ENCODE results near the gene GSTM2.
"Not testable (repeated sequence)": the region's sequence is repeated elsewhere in the genome, so short reads cannot be mapped to it uniquely, and the experiment has no call there.

GSTM2 gene

DNA sequence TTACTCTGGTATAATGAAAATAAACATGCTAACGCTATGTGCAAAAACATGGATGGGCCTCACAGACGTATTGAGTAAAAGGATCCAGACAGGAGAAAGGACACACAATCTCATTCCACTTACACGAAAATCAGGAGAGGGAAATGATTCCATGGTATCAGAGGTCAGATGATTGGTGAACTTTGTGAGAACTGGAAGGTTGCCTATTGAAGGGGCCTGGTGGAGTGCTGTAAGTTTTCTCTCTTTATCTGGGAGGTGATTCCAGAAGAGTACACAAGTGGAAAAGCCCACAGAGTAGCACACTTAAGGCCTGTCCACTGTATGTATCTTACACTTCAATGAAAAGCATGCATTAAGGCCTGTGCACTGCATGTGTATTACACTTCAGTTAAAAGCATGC lies 9.6 kb downstream of the GSTM2 start:
- DNase-seq (ENCODE audit: low read depth, low spot score), result no peak

DNA sequence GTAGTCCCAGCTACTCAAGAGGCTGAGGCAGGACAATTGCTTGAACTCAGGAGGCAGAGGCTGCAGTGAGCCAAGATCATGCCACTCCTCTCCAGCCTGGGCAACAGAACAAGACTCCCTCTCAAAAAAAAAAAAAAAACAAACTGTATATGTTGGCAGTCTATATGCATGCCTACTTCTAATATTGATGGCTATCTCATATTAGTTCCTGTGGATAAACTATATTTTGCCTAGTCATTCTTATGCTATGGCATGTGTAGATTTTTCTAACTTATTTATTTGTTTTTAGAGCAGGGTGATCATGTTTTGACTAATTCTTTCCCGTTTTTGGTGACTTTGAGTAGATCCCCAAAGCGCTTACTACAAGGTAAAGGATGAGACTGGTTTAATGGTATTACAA lies 10.8 kb downstream of the GSTM2 start:
- not testable (repeated sequence) for DNase-seq (ENCODE audit: low read depth, low spot score)

DNA sequence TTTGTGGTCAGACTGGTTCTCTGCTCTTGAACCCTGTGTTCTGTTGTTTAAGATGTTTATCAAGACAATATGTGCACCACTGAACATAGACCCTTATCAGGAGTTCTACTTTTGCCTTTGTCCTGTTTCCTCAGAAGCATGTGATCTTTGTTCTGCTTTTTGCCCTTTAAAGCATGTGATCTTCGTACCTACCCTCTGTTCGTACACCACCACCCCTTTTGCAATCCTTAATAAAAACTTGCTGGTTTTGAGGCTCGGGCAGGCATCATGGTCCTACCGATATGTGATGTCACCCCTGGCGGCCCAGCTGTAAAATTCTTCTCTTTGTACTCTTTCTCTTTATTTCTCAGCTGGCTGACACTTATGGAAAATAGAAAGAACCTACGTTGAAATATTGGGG lies 16.9 kb downstream of the GSTM2 start:
- DNase-seq (ENCODE audit: low read depth, low spot score), result not testable (repeated sequence)

DNA sequence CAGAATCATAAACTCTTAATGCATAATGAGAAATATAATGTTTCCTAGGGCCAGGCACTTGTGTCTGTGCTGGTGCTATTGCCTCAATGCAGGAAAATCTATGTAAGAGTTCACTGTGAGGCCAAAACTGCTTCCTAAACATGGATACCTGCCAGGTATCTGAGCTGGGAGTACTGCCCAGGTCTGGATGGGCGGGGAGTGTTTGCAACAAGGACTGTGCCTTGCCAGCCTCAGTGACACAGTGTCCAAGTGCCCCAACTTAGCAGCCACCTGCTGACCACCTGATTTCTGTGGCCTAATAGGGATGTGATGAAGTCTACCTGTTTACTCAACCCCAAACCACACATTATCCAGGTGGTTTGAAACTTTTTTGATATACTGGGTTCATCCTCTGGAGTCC lies 17.5 kb downstream of the GSTM2 start:
- not testable (repeated sequence) for DNase-seq (ENCODE audit: low read depth, low spot score)

DNA sequence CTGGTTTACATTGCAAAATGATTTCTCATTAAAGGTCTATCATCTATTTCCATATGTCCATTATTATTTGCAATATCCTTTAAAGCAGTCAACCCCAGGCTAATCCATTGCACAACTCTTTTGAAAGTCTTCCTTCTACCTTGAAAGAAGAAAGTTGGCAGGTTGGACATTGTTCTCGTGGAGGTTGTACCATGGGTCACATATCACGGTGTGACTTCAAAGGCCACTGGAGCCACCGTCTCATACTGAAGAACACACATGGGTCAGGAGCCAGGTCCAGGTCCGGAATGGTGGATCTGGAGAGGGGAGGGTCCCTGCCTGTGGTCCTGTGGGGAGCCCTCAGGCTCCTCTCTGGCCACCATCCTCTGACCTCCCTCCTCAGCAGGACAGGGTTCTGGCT lies 18.0 kb downstream of the GSTM2 start:
- DNase-seq (ENCODE audit: low read depth, low spot score), result not testable (repeated sequence)

DNA sequence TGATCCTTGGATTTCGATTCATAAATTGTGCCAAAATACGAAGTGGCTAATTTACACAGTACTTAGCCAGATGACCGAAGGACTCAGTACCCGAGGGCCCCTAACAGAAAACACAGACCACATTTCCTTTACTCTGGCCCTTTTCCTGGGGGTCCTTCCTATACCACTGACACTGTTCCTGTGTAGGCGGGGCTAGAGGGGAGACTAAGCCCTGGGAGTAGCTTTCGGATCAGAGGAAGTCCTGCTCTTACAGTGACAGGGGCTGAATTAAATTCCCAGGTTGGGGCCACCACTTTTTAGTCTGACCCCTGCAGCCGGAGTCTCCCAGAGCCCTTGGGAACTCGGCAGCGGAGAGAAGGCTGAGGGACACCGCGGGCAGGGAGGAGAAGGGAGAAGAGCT lies 19.3 kb downstream of the GSTM2 start:
- not testable (repeated sequence) for DNase-seq (ENCODE audit: low read depth, low spot score)

DNA sequence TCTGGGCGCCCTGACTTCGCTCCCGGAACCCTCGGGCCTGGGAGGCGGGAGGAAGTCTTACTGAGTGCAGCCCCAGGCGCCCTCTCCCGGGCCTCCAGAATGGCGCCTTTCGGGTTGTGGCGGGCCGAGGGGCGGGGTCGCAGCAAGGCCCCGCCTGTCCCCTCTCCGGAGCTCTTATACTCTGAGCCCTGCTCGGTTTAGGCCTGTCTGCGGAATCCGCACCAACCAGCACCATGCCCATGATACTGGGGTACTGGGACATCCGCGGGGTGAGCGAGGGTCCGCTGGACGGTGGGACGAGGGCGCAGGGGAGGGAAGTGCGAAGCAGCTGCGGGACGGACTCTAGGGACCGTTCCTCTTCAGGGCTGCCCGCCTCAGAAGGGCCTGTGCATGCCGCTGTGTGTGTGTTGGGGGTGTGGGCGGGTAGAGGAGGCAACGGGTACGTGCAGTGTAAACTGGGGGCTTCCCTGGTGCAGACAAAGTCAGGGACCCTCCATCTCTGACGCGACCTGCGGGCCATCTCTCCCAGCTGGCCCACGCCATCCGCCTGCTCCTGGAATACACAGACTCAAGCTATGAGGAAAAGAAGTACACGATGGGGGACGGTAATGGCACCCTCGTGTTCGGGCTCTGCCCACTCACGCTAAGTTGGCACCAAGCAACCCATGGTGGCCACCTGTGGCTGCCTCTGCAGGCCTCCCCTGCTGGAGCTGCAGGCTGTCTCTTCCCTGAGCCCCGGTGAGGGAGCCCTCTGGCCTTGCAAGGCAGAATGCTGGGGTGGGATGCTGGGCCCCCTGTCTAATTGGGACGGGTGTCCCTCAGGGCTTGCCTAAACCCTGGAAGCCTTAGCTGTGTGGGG lies 20.0 kb downstream of the GSTM2 start, which contains the start of gene GSTM1:
Gene GSTM1, plus strand, starts transcription at position 177 of the 859 bp plus-strand sequence. Its CDS starts 57 bp downstream, at position 234.
- DNase-seq (ENCODE audit: low read depth, low spot score), result no peak

DNA sequence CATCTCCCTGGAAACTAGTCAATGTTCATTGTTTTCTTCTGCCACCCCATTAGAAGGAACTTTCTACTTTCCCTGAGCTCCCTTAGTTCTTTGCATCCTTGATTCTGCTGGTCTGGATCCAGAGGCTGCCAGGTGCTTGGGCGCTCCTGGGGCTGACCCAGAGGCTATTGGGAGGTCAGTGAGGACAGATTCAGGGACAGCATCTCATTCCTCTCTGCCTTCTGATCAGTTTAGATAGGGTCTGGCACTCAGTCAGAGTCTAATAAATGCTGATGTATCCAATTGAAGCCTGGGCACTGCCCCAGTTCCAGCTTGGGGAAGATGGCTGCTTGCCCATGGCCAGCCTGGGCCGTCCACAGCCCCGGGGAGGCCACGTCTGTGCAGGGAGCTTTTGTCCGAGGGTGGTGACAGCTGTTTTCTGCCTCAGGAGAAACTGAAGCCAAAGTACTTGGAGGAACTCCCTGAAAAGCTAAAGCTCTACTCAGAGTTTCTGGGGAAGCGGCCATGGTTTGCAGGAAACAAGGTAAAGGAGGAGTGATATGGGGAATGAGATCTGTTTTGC lies 22.1 kb downstream of the GSTM2 start:
- no peak for DNase-seq (ENCODE audit: low read depth, low spot score)

DNA sequence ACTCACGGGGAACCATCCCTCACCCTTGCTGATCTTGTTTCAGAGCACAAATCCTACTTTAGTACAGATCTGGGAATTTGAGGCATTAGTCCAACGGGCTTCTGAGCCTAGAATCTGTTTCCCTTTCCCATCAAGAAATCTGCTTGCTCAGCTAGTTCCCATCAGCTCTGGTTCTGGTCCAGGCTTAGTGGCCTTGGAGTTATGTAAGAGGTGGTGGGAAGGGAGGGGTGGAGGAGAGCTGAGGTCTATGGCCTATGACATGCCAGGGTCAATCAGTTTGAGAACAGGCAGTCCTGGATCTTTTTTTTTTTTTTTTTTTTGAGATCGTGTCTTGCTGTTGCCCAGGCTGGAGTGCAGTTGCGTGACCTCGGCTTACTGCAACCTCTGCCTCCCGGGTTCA lies 23.9 kb downstream of the GSTM2 start:
- no peak for DNase-seq (ENCODE audit: low read depth, low spot score)

DNA sequence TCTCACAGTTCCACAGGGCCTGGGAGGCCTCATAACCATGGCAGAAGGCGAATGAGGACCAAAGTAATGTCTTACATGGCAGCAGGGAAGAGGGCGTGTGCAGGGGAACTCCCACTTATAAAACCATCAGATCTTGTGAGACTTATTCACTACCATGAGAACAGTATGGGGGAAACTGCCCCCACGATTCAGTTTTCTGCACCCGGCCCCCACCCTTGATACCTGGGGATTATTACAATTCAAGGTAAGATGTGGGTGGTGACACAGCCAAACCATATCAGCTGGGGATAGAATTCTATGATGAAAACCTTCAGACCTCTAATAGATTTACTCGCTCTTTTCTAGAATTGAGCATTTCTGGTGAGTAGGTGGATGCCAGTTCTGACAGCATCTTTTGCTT lies 26.5 kb downstream of the GSTM2 start:
- DNase-seq (ENCODE audit: low read depth, low spot score), result not testable (repeated sequence)

DNA sequence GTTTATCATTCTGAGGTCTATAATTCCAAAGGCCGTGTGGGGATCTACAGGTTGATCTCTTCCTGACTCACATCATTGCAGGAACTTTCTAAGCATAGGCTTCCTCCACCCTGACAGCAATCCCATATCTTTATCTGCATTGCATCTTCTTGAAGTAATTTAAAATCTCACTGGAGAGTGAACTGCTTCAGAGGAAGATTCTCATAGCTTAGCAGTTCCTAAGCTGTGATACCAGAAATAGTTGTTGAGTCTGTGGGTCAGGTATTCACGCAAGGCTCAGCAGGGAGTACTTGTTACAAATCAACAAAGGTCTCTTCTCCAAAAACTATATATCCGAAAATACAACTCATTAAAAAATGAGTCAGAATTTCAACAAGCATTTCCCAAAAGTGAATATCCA lies 27.3 kb downstream of the GSTM2 start:
- DNase-seq (ENCODE audit: low read depth, low spot score), result not testable (repeated sequence)

DNA sequence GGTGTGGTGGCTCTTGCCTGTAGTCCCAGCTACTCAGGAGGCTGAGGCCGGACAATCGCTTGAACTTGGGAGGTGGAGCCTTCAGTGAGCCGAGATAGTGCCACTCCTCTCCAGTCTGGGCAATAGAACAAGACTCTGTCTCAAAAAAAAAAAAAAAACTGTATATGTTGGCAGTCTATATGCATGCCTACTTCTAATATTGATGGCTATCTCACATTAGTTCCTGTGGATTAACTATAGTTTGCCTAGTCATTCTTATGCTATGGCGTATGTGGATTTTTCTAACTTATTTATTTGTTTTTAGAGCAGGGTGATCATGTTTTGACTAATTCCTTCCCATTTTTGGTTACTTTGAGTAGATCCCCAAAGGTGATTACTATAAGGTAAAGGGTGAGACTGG lies 29.2 kb downstream of the GSTM2 start:
- no peak for DNase-seq (ENCODE audit: low read depth, low spot score)

DNA sequence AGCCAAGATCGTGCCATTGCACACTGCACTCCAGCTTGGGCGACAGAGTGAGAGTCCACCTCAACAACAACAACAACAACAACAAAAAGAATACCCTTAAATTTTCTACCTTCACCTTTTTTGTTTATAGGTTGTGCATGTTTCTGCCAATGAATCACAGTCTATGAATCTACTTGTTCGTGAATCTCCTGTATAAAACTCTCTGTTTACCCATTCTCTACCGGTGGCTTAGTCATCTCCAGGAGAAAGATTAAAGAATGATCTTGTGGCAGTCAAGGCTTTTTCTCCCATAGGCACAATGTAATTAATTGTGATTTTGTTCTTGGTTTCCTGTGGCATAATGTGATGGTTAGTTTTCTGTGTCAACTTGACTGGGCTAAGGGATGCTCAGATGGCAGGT lies 30.0 kb downstream of the GSTM2 start:
- DNase-seq (ENCODE audit: low read depth, low spot score), result not testable (repeated sequence)

DNA sequence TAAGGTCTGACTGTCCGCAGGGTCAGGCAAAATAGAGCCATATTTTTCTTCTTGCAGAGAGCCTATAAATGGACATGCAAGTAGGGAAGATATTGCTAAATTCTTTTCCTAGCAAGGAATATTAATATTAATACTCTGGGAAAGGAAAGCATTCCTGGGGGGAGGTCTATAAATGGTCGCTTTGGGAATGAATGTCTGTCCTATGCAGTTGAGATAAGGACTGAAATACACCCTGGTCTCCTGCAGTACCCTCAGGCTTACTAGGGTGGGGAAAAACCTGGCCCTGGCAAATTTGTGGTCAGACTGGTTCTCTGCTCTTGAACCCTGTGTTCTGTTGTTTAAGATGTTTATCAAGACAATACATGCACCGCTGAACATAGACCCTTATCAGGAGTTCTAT lies 35.1 kb downstream of the GSTM2 start:
- DNase-seq (ENCODE audit: low read depth, low spot score), result not testable (repeated sequence)

DNA sequence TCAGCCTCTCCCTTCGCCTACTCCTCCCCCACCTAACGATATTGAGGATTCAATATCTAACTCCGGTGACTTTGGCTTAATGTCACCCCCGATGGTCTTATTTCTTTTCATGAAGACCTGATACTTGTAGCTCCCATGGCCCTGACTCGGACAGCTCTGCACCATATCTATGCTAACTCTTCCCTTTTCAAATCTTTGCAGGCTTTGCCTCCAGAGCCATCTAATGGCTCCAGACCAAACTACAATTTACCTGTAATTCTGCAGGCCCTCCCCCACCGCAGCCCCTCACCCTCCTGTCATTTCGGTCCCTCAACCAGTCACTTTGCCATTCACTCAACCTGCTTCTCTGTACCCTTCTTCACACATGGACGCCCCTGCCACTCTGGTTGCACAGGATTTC lies 36.3 kb downstream of the GSTM2 start:
- no peak for DNase-seq (ENCODE audit: low read depth, low spot score)

DNA sequence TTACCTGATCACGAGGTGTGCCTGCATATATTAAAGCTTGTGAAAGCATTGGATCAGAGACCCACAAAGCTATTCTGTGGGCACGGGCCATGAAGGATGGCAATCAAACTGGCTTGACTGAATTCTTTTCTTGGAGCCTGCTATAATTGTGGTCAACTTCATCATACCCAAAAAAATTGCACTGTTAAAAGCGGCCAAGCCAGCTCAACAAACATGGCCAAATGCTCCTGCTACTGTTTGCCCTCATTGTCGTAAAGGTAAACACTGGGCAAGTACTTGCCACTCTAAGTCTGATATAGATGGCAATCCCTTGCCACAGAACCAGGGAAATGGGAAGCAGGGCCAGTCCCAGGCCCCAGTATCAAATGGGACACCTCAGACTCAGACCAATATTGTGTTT lies 37.6 kb downstream of the GSTM2 start:
- DNase-seq (ENCODE audit: low read depth, low spot score), result no peak

DNA sequence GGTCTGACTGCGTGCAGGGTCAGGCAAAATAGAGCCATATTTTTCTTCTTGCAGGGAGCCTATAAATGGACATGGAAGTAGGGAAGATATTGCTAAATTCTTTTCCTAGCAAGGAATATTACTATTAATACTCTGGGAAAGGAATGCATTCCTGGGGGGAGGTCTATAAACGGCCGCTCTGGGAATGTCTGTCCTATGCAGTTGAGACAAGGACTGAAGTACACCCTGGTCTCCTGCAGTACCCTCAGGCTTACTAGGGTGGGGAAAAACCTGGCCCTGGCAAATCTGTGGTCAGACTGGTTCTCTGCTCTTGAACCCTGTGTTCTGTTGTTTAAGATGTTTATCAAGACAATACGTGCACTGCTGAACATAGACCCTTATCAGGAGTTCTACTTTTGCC lies 41.1 kb downstream of the GSTM2 start:
- DNase-seq (ENCODE audit: low read depth, low spot score), result not testable (repeated sequence)

DNA sequence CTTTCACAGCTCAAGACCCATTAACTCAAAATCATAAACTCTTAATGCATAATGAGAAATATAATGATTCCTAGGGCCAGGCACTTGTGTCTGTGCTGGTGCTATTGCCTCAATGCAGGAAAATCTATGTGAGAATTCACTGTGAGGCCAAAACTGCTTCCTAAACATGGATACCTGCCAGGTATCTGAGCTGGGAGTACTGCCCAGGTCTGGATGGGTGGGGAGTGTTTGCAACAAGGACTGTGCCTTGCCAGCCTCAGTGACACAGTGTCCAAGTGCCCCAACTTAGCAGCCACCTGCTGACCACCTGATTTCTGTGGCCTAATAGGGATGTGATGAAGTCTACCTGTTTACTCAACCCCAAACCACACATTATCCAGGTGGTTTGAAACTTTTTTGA lies 42.0 kb downstream of the GSTM2 start:
- not testable (repeated sequence) for DNase-seq (ENCODE audit: low read depth, low spot score)

DNA sequence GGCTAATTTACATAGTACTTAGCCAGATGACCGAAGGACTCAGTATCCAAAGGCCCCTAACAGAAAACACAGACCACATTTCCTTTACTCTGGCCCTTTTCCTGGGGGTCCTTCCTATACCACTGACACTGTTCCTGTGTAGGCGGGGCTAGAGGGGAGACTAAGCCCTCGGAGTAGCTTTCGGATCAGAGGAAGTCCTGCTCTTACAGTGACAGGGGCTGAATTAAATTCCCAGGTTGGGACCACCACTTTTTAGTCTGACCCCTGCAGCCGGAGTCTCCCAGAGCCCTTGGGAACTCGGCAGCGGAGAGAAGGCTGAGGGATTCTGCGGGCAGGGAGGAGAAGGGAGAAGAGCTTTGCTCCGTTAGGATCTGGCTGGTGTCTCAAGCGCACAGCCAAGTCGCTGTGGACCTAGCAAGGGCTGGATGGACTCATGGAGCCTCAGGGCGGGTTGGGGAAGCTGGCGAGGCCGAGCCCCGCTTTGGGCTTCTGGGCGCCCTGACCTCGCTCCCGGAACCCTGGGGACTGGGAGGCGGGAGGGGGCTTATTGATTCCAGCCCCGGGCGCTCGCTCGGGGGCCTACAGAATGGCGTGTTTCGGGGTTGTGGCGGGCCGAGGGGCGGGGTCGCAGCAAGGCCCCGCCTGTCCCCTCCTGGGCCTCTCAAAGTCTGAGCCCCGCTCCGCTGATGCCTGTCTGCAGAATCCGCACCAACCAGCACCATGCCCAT lies 43.9 kb downstream of the GSTM2 start, which contains the start of gene GSTM5:
Gene GSTM5, plus strand, starts transcription at position 659 of the 728 bp plus-strand sequence. Its CDS starts 62 bp downstream, at position 721.
- DNase-seq (ENCODE audit: low read depth, low spot score), result not testable (repeated sequence)

DNA sequence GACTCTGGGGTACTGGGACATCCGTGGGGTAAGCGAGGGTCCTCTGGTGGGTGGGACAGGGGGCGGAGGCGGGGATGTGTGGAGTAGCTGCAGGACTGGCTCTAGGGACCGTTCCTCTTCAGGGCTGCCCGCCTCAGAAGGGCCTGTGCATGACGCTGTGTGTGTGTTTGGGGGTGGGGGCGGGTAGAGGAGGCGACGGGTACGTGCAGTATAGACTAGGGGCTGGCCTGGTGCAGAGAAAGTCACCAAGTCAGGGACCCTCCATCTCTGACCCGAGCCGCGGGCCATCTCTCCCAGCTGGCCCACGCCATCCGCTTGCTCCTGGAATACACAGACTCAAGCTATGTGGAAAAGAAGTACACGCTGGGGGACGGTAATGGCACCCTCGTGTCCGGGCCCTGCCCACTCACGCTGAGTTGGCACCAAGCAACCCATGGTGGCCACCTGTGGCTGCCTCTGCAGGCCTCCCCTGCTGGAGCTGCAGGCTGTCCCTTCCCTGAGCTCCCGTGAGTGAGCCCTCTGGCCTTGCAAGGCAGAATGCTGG lies 44.5 kb downstream of the GSTM2 start:
- no peak for DNase-seq (ENCODE audit: low read depth, low spot score)

DNA sequence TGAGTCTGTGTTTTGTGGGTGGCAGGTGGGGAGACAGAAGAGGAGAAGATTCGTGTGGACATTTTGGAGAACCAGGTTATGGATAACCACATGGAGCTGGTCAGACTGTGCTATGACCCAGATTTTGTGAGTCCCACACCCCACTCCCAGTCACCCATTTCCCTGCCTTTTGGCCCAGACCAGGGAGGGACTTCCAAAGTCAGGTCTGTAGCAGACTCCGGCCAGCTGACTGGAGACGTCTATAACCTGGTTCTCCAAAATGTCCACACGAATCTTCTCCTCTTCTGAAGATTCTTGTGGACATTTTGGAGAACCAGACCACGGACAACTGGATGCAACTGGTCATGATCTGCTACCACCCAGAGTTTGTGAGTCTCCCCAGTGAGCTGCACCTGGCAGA lies 45.8 kb downstream of the GSTM2 start:
- DNase-seq (ENCODE audit: low read depth, low spot score), result no peak
